Astrocyte (in vitro differentiated cells and primary cell): ENCODE data around the gene ZMAT3.

Experiments
- EZH2 ChIP-seq: IDR thresholded peaks from 2 replicates; pipeline ENCODE4 v1.6.1; 2012; ENCODE audit warnings: mild to moderate bottlenecking, low read length, inconsistent platforms; ENCODE audit not compliant: insufficient read depth
- TF ChIP-seq, protein P1 (sequence below): IDR thresholded peaks from 2 replicates; pipeline ENCODE4 v1.5.1; 2011; ENCODE audit warnings: low read depth, mild to moderate bottlenecking, inconsistent platforms, low read length, moderate library complexity; ENCODE audit not compliant: insufficient read depth

DNA sequence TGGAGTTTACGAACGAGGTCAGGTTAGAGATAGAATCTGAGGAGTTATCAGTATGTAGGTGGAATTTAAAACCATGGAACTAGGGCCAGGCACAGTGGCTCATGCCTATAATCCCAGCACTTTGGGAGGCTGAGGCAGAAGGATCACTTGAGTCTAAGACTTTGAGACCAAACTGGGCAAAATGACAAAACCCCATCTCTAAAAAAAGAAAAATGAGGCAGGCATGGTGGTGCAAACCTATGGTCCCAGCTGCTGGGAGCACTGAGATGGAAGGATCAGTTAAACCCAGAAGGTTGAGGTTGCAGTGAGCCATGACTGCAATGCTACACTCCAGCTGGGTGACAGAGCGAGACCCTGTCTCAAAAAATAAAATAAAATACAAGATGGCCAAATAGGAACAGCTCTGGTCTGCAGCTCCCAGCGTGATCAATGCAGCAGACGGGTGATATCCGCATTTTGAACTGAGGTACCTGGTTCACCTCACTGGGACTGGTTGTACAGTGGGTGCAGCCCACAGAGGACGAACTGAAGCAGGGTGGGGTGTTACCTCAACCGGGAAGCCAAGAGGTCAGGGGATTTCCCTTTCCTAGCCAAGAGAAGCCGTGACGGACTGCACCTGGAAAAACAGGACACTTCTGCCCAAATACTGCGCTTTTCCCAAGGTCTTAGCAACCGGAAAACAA is 33.3 kb downstream of the ZMAT3 start:
- TF ChIP-seq, protein P1, sequence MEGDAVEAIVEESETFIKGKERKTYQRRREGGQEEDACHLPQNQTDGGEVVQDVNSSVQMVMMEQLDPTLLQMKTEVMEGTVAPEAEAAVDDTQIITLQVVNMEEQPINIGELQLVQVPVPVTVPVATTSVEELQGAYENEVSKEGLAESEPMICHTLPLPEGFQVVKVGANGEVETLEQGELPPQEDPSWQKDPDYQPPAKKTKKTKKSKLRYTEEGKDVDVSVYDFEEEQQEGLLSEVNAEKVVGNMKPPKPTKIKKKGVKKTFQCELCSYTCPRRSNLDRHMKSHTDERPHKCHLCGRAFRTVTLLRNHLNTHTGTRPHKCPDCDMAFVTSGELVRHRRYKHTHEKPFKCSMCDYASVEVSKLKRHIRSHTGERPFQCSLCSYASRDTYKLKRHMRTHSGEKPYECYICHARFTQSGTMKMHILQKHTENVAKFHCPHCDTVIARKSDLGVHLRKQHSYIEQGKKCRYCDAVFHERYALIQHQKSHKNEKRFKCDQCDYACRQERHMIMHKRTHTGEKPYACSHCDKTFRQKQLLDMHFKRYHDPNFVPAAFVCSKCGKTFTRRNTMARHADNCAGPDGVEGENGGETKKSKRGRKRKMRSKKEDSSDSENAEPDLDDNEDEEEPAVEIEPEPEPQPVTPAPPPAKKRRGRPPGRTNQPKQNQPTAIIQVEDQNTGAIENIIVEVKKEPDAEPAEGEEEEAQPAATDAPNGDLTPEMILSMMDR: no peak
- no peak for TF ChIP-seq EZH2
